SK-N-MC (cell line): Measurements from ENCODE around the gene POC1A.

Source experiments
- EZH2 ChIP-seq: fragments of 200-600 bp; sonication (generic); IDR thresholded peaks from one replicate; pipeline ENCODE4 v1.6.1; 2017; ENCODE audit warnings: antibody characterized with exemption
- POLR2AphosphoS5 ChIP-seq: IDR thresholded peaks from 2 replicates; pipeline ENCODE4 v1.6.1; 2012; ENCODE audit warnings: mild to moderate bottlenecking, low read depth, low read length, borderline replicate concordance

GRCh38 chr3:52146811-52147210 is 7.4 kb downstream of the POC1A start:
- TF ChIP-seq POLR2AphosphoS5 (no peak), EZH2 (no peak)
